CD4-positive, CD25-positive, alpha-beta regulatory T cell (primary cell): Measurements from ENCODE around the gene CLIP4. TPM values are rescaled to one million over a fixed set of nuclear protein-coding genes. Genes with fewer than 3 reads are reported as not detected.
A peak's percentile ranks its signal among the peaks of the same experiment; 100 is the strongest.

Source experiments
- ATAC-seq, 2 donors: fragments of 150-1000 bp; cut with Tn5 transposase; one replicate each; pipeline ENCODE4 v1.10.0; 2021; ENCODE audit warnings: low read depth in 2 of 2, moderate number of reproducible peaks in 2 of 2, moderate library complexity in 1 of 2
- DNase-seq, 3 donors: peaks; one replicate each; pipeline versions ENCODE4 v3.0.0 to v3.0.0-alpha.2; 2012 to 2022; ENCODE audit warnings: mixed read lengths in 1 of 3
- H3K27ac ChIP-seq: one replicate; pipeline ENCODE4 v1.7.0; 2013; ENCODE audit warnings: mild to moderate bottlenecking, low read length; ENCODE audit not compliant: insufficient read depth, poor library complexity, severe bottlenecking
- H3K27me3 ChIP-seq: one replicate; pipeline ENCODE4 v1.7.0; 2013; ENCODE audit warnings: low read length; ENCODE audit not compliant: control insufficient read depth, insufficient read depth
- H3K36me3 ChIP-seq: one replicate; pipeline ENCODE4 v1.7.0; 2013; ENCODE audit warnings: mild to moderate bottlenecking, low read length, moderate library complexity; ENCODE audit not compliant: control insufficient read depth, insufficient read depth
- H3K4me1 ChIP-seq: 2 replicates; pipeline ENCODE4 v1.7.0; 2013; ENCODE audit warnings: mild to moderate bottlenecking, low read length; ENCODE audit not compliant: insufficient read depth, control insufficient read depth, poor library complexity, severe bottlenecking
- H3K4me3 ChIP-seq: one replicate; pipeline ENCODE4 v1.7.0; 2013; ENCODE audit warnings: low read depth, mild to moderate bottlenecking, low read length, moderate library complexity
- H3K9me3 ChIP-seq, 2 experiments: 1 replicate in 1 of 2; 2 replicates in 1 of 2; pipeline ENCODE4 v1.7.0; 2013; ENCODE audit warnings: low read length in 2 of 2, mild to moderate bottlenecking in 1 of 2, moderate library complexity in 1 of 2; ENCODE audit not compliant: control insufficient read depth in 2 of 2
- H3K27ac Mint-ChIP-seq, 3 donors: one replicate each; pipeline ENCODE4 v1.8.0; 2020 to 2022; ENCODE audit warnings: mild to moderate bottlenecking in 3 of 3, mixed read lengths in 3 of 3, moderate library complexity in 2 of 3
- H3K27me3 Mint-ChIP-seq: one replicate; pipeline ENCODE4 v1.8.0; 2022; ENCODE audit warnings: mild to moderate bottlenecking, mixed read lengths
- H3K36me3 Mint-ChIP-seq: one replicate; pipeline ENCODE4 v1.8.0; 2020; ENCODE audit warnings: mixed read lengths
- H3K4me1 Mint-ChIP-seq, 4 donors: one replicate each; pipeline ENCODE4 v1.8.0; 2020 to 2022; ENCODE audit warnings: mixed read lengths in 4 of 4, mild to moderate bottlenecking in 1 of 4
- H3K4me3 Mint-ChIP-seq, 4 donors: one replicate each; pipeline ENCODE4 v1.8.0; 2020 to 2022; ENCODE audit warnings: mild to moderate bottlenecking in 4 of 4, mixed read lengths in 4 of 4, moderate library complexity in 3 of 4
- H3K9me3 Mint-ChIP-seq, 7 donors: one replicate each; pipeline ENCODE4 v1.8.0; 2020 to 2022; ENCODE audit warnings: mixed read lengths in 7 of 7, mild to moderate bottlenecking in 3 of 7, moderate library complexity in 2 of 7
- polyA plus RNA-seq, 4 donors: library from polyadenylated mRNA; unstranded; fragments of 300-500 nt; fragmentation: Illumina TruSeq; gene quantifications; one replicate each; pipeline ENCODE4 v1.2.3, GENCODE V29; 2021
- total RNA-seq: library from RNA; stranded (reverse); gene quantifications from one replicate; pipeline ENCODE4 v1.2.3, GENCODE V29; 2022

CLIP4 gene
- total and polyA plus RNA-seq, 5 donors from 2014 or later: 13.5 to 37.7 (median 17.3) TPM

DNA sequence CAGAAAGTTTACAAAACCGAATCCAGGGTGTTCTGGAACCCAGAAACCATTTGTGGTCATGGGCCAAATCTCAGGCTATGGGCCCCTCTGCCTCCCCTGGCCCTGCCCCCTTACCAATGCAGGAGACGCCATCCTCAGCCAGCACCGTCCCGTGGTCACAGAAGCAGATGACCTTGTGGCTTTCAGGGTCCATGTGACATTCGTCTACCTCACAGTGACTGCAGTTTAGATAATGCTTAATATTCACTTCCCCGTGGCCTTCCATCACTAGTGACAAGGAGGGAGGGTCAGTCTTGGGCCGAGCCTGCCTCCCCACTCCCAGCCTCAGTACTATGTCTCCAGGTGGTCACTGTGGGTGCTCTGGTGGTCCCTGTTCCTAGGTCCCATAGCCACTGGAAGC lies 111.6 kb downstream of the CLIP4 start:
- H3K9me3 ChIP-seq: no peaks in the 10 kb centered on the region
- Mint-ChIP-seq H3K9me3 (no peaks in the 10 kb centered on the region), H3K4me1 (peaks cover 0 to 2% (median 0%) of the 10 kb centered on the region in 4 donors), H3K36me3 (no peaks in the 10 kb centered on the region), H3K27ac (no peak overlapping the region), H3K27me3 (peaks cover 7% of the 10 kb centered on the region), H3K4me3 (no peak overlapping the region)
- no peaks in the 10 kb centered on the region for H3K27me3 ChIP-seq
- no peak for DNase-seq
- H3K36me3 ChIP-seq: no peaks in the 10 kb centered on the region
- no peaks in the 10 kb centered on the region for H3K4me1 ChIP-seq
- no peak for ATAC-seq
- no peak overlapping the region for H3K27ac ChIP-seq
- H3K4me3 ChIP-seq: no peak overlapping the region

DNA sequence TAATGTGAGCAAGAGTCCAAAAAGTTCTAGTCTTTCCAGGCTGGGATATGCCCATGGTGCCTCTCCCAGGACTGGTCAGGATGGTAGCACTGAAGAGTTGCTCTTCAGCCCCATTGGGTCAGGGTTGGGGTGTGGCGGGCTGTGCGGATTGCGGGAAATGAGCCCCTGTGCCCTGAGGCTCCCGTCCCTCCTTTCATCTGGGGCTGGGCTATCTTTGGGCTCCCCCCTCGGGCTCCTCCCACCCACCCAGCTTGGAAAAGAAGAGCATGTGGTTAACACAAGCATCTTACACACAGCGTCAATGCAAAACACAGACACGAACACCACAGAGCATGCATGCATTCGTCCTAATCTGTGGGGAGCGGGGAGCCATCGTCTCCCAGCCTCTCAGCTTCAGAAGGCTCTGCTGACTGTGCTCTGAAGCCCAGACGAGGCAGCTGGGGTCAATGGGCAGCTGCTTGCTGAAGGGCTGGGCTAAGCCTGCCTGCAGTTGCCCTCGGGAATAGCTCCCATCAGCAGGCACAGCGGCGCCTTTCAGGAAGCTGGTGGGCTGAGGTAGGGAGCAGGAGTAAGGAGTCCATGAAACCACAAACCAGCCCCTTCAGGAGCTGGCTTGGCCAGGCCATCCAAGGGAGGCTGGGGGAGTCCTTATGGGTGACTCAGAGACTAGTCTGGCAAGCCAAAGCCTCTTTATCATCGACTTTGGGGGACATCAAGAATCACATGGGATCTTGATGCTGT lies 112.9 kb downstream of the CLIP4 start:
- no peaks in the 10 kb centered on the region for H3K36me3 ChIP-seq
- DNase-seq (no peak), ATAC-seq (no peak)
- peaks cover 0 to 2% (median 0%) of the 10 kb centered on the region in 4 donors for H3K4me1 Mint-ChIP-seq
- no peak overlapping the region for H3K4me3 ChIP-seq
- H3K27ac ChIP-seq: no peak overlapping the region
- no peaks in the 10 kb centered on the region for H3K36me3 Mint-ChIP-seq
- H3K4me3 Mint-ChIP-seq: no peak overlapping the region
- H3K27me3 ChIP-seq: no peaks in the 10 kb centered on the region
- H3K27me3 Mint-ChIP-seq: peaks cover 7% of the 10 kb centered on the region
- no peak overlapping the region for H3K27ac Mint-ChIP-seq
- H3K9me3 ChIP-seq: no peaks in the 10 kb centered on the region
- no peaks in the 10 kb centered on the region for H3K9me3 Mint-ChIP-seq
- H3K4me1 ChIP-seq: no peaks in the 10 kb centered on the region

DNA sequence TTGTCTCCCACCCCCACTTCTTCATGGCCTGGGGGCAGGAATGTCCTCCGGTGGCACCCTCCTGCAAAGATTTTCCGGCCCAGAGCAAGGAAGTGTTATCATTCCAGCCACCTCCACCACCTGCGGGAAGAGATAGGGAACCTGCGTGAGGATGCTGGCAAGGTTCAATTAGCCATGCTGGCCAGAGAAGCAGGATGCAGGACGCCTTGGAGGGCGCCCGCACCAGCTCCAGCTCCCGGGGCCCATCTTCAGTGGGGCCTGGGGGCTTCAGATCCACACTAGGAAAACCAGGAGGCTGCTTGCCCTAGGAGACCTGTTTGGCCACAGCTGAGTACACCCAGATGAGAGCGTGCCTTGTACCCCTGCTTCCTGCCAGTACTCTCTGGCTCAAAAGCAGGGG lies 113.7 kb downstream of the CLIP4 start:
- H3K27me3 ChIP-seq: no peaks in the 10 kb centered on the region
- Mint-ChIP-seq H3K36me3 (no peaks in the 10 kb centered on the region), H3K4me3 (no peak overlapping the region), H3K9me3 (no peaks in the 10 kb centered on the region), H3K4me1 (peaks cover 0 to 2% (median 0%) of the 10 kb centered on the region in 4 donors), H3K27ac (no peak overlapping the region), H3K27me3 (peaks cover 7% of the 10 kb centered on the region)
- ATAC-seq (no peak), DNase-seq (no peak)
- H3K27ac ChIP-seq: no peak overlapping the region
- H3K4me1 ChIP-seq: no peaks in the 10 kb centered on the region
- H3K36me3 ChIP-seq: no peaks in the 10 kb centered on the region
- no peaks in the 10 kb centered on the region for H3K9me3 ChIP-seq
- no peak overlapping the region for H3K4me3 ChIP-seq

DNA sequence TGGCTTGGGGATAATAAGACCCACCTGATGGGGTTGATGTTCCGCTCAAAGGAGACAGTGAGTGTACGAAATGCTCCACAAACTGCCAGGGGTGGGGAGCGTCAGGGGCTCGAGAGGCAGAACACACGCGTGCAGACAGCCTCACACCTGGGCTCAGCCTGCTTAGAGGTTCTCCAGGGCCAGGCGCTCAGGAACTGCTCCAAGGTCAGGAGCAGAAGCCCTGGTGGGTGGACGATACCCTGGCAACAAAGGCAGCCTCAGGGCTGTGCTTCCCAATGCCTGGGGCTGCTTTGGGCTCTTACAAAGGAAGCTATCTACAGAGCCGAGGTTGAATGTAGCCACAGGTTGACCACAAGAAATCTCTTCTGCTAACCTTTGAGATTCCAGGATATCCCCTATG lies 114.4 kb downstream of the CLIP4 start:
- Mint-ChIP-seq H3K9me3 (no peaks in the 10 kb centered on the region), H3K36me3 (no peaks in the 10 kb centered on the region), H3K4me3 (no peak overlapping the region), H3K27ac (no peak overlapping the region), H3K4me1 (peaks cover 0 to 2% (median 0%) of the 10 kb centered on the region in 4 donors), H3K27me3 (peaks cover 7% of the 10 kb centered on the region)
- H3K4me3 ChIP-seq: no peak overlapping the region
- no peak for ATAC-seq
- no peaks in the 10 kb centered on the region for H3K9me3 ChIP-seq
- H3K36me3 ChIP-seq: no peaks in the 10 kb centered on the region
- H3K27me3 ChIP-seq: no peaks in the 10 kb centered on the region
- DNase-seq: no peak
- H3K27ac ChIP-seq: no peak overlapping the region
- H3K4me1 ChIP-seq: no peaks in the 10 kb centered on the region

DNA sequence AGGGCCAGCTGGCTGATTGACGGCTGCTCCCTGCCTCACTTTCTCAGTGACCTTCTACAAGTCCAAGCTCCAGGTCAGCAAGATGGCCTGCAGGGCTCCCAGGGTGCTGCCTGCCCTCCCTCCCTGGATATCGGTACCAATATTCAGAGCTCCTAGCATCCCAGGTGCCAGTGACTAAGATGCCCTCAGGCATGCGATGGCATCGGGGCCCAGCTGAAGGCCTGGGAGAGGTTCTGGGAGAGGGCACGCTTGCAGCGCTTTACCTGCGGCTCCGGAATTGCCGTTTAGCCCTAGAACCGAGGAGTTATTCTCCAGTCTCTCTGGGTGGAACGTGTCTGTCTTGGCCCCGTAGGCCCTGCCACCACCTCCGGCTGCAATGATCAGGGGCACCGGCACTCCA lies 116.8 kb downstream of the CLIP4 start:
- H3K4me3 Mint-ChIP-seq: no peak overlapping the region

DNA sequence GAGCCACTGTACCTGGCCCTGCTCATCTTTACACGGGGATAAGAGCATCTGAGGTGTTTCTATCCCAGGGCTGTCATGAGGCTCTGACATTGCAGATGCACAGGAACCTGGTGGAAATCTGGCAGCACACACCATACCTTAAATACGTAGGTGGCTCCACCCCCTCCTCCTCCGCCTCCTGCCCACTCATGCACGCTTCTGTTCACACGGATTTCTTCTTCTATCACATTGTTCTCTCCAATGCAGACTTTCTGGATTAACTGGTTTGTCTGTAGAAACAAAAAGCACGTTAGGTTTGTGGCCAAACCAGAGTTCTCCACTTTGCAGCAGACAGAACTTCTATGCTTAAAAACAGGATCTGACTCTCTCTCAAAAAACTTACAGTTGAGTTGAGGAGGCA lies 118.2 kb downstream of the CLIP4 start:
- H3K27ac ChIP-seq: no peak overlapping the region
- DNase-seq (no peak), ATAC-seq (no peak)
- H3K4me1 Mint-ChIP-seq: no peaks in the 10 kb centered on the region
- no peaks in the 10 kb centered on the region for H3K27me3 ChIP-seq
- H3K27me3 Mint-ChIP-seq: peaks cover 4% of the 10 kb centered on the region
- peak overlapping the region in 1 of 4 donors; percentile 30 for H3K4me3 Mint-ChIP-seq
- no peak overlapping the region for H3K27ac Mint-ChIP-seq
- H3K4me1 ChIP-seq: no peaks in the 10 kb centered on the region
- H3K9me3 Mint-ChIP-seq: peaks cover 0 to 1% (median 0%) of the 10 kb centered on the region in 7 donors
- H3K4me3 ChIP-seq: no peak overlapping the region
- H3K36me3 ChIP-seq: no peaks in the 10 kb centered on the region
- H3K36me3 Mint-ChIP-seq: no peaks in the 10 kb centered on the region
- H3K9me3 ChIP-seq: no peaks in the 10 kb centered on the region

More for the DNA sequence above, 116.8 kb downstream of the CLIP4 start:
- no peak for DNase-seq
- no peak for ATAC-seq
- H3K27ac Mint-ChIP-seq: no peak overlapping the region
- H3K36me3 Mint-ChIP-seq: no peaks in the 10 kb centered on the region
- H3K27me3 Mint-ChIP-seq: peaks cover 4% of the 10 kb centered on the region
- no peak overlapping the region for H3K27ac ChIP-seq
- H3K9me3 Mint-ChIP-seq: no peaks in the 10 kb centered on the region
- H3K27me3 ChIP-seq: no peaks in the 10 kb centered on the region
- no peaks in the 10 kb centered on the region for H3K9me3 ChIP-seq
- H3K4me3 ChIP-seq: no peak overlapping the region
- no peaks in the 10 kb centered on the region for H3K36me3 ChIP-seq
- H3K4me1 ChIP-seq: no peaks in the 10 kb centered on the region
- no peaks in the 10 kb centered on the region for H3K4me1 Mint-ChIP-seq

DNA sequence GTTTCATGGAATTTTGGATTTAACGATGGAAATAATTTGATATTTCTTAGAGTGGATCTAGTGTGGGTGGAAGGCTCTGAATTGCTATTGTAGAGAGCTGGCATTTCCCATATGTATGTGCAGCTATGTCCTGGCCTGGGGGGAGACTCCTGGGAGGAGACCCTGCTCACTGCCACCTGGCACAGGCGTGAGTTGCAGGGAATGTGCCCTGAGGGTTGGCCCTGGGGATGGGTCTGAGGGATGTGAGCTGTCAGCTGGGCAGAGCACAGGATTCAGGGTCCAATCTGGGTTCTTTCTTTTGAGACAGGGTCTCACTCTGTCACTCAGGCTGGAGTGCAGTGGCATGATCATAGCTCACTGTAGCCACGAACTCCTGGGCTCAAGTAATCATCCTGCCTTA lies 120.2 kb downstream of the CLIP4 start:
- peaks cover 11% of the 10 kb centered on the region for H3K27me3 Mint-ChIP-seq
- H3K4me3 Mint-ChIP-seq: no peak overlapping the region
- Histone ChIP-seq H3K27me3 (no peaks in the 10 kb centered on the region), H3K9me3 (no peaks in the 10 kb centered on the region), H3K36me3 (no peaks in the 10 kb centered on the region), H3K4me3 (no peak overlapping the region), H3K27ac (no peak overlapping the region), H3K4me1 (no peaks in the 10 kb centered on the region)
- peaks cover 0 to 1% (median 0%) of the 10 kb centered on the region in 7 donors for H3K9me3 Mint-ChIP-seq
- no peaks in the 10 kb centered on the region for H3K4me1 Mint-ChIP-seq
- H3K27ac Mint-ChIP-seq: no peak overlapping the region
- ATAC-seq (no peak), DNase-seq (no peak)
- H3K36me3 Mint-ChIP-seq: no peaks in the 10 kb centered on the region

DNA sequence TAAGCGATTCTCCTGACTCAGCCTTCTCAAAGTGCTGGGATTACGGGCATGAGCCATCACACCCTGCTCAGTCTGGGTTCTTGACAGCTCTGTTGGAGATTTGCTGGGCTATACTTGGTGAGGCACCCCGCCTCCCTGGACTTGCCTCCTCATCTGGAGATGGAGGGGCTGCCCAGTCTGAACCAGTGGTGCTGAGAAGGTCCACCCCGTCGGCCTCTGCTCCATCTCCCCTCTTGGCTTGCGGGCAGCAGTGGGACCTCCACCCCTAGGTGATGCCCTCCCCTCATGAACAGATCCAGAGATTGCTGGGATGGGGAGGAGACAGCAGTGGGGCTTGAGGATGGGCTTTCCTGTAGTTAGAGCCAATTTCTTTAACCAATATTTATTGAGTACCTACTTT lies 120.9 kb downstream of the CLIP4 start:
- Histone ChIP-seq H3K4me3 (no peak overlapping the region), H3K9me3 (no peaks in the 10 kb centered on the region), H3K27ac (no peak overlapping the region), H3K4me1 (no peaks in the 10 kb centered on the region), H3K36me3 (no peaks in the 10 kb centered on the region), H3K27me3 (no peaks in the 10 kb centered on the region)
- no peak for DNase-seq
- Mint-ChIP-seq H3K27ac (no peak overlapping the region), H3K9me3 (peaks cover 0 to 1% (median 0%) of the 10 kb centered on the region in 7 donors), H3K4me1 (no peaks in the 10 kb centered on the region), H3K36me3 (no peaks in the 10 kb centered on the region), H3K27me3 (peaks cover 11% of the 10 kb centered on the region), H3K4me3 (no peak overlapping the region)
- ATAC-seq: no peak
